B cell (primary cell): ENCODE measurements around the gene IL1RL2.

Experiments
- EZH2 ChIP-seq: IDR thresholded peaks from 2 replicates; pipeline ENCODE4 v1.6.1; 2012; ENCODE audit warnings: borderline replicate concordance, low read depth, mild to moderate bottlenecking, moderate library complexity, low read length; ENCODE audit not compliant: insufficient read depth, poor library complexity, severe bottlenecking
- TF ChIP-seq, protein P1 (sequence below): fragments of 200-600 bp; IDR thresholded peaks from one replicate; pipeline ENCODE4 v1.8.0; 2022; ENCODE audit warnings: antibody characterized with exemption, mild to moderate bottlenecking

DNA sequence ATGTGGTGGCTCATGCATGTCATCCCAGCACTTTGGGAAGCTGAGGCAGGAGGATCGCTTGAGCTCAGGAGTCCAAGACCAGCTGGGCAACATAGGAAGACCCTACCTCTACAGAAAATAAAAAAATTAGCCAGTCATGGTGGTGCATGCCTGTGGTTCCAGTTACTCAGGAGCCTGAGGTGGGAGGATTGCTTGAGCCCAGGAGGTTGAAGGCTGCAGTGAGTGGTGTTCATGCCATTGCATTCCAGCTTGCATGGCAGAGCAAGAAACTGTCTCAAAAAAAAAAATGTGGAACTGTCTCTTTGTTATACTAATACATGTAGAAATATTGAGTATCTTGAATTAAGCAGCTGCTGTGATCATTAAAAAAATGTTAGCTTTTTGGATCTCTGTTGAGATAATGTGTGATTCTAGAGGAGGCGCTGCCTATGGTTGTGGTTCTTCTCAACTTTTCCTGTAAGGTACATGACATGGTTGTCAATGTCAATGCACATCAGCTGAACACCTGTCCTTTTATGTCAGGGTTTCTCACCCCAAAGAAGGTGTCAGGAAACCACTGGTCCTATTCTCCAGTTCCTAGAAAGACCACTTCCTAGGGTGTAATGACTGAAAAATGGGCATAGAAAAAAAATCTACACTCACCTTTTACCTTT is 89.9 kb downstream of the IL1RL2 start:
- TF ChIP-seq, protein P1, sequence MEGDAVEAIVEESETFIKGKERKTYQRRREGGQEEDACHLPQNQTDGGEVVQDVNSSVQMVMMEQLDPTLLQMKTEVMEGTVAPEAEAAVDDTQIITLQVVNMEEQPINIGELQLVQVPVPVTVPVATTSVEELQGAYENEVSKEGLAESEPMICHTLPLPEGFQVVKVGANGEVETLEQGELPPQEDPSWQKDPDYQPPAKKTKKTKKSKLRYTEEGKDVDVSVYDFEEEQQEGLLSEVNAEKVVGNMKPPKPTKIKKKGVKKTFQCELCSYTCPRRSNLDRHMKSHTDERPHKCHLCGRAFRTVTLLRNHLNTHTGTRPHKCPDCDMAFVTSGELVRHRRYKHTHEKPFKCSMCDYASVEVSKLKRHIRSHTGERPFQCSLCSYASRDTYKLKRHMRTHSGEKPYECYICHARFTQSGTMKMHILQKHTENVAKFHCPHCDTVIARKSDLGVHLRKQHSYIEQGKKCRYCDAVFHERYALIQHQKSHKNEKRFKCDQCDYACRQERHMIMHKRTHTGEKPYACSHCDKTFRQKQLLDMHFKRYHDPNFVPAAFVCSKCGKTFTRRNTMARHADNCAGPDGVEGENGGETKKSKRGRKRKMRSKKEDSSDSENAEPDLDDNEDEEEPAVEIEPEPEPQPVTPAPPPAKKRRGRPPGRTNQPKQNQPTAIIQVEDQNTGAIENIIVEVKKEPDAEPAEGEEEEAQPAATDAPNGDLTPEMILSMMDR = no peak
- no peak for TF ChIP-seq EZH2
